ENCODE measurements around the gene DLGAP1. TPM values are rescaled to one million over a fixed set of nuclear protein-coding genes. Genes with fewer than 3 reads are reported as not detected.

DLGAP1 gene
- total and polyA plus RNA-seq, 2 of the 8 experiments (the other 6 are each of a cell fraction or from before 2014, with no cell fraction given): 11.8 to 16.9 TPM

DNA sequence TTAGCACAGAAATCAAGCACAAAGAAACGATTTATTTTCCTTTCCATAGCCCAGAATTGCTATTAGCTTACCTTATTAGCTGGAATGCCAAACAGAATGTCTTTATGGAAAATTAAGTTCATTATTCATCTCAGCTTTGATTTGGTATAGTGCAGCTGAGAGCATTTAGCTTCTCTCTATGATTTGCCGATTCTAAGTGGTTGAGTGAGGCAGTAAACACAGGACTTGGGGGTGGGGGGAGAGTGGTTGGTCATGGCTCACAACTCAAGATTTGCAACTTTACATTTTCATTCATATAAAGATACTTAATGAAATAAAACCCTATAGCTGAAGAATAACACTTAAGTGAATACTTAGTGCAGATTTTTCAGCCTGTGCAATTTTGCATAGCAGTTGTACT lies 609.9 kb downstream of the DLGAP1 start:
- H2BK12ac ChIP-seq (ENCODE audit: low read depth, low read length): no peak overlapping the region
- H2AFZ ChIP-seq (ENCODE audit: low read length): no peak overlapping the region
- CTCF ChIA-PET (ENCODE audit: partially characterized antibody): interaction anchor here (0.7 to 4.0 kb wide), 2 partner anchors 73 to 101 kb away, joined by 3 to 16 read pairs; no protein-coding TSS in a partner anchor
- no peaks in the 10 kb centered on the region for H3K79me1 ChIP-seq (ENCODE audit: low read depth, low read length)
- no peak overlapping the region for H4K91ac ChIP-seq (replicated peaks; ENCODE audit: insufficient read length, low read length)
- no peak overlapping the region for H3K27ac ChIP-seq (ENCODE audit: low read depth, low read length)
- H2BK20ac ChIP-seq (ENCODE audit: low read length): no peak overlapping the region
- no peaks in the 10 kb centered on the region for H3K9me3 ChIP-seq (ENCODE audit: insufficient read depth in 2 of 2, low read depth in 1 of 2, low read length in 1 of 2)
- DNase-seq (ENCODE audit: low read depth in 1 of 2, low spot score in 2 of 2) (no peak), FAIRE-seq (no peak)
- no peak overlapping the region for H3K4me3 ChIP-seq (ENCODE audit: extremely low read depth in 1 of 4, insufficient read depth in 2 of 4, low read depth in 3 of 4, low read length in 4 of 4)
- TF ChIP-seq KDM4A (IDR thresholded peaks at IDR 0.05; ENCODE audit: low read depth, low read length, severe bottlenecking) (no peak), BRCA1 (IDR thresholded peaks at IDR 0.05; ENCODE audit: low read depth, low read length) (no peak), ZNF274 (IDR thresholded peaks at IDR 0.05; ENCODE audit: borderline replicate concordance, extremely low read depth, low read length) (no peak), EZH2 (IDR thresholded peaks at IDR 0.05; ENCODE audit: low read depth, low read length, severe bottlenecking) (no peak), RXRA (IDR thresholded peaks at IDR 0.05; ENCODE audit: insufficient read depth, low read depth, low read length) (no peak), BACH1 (IDR thresholded peaks at IDR 0.05; ENCODE audit: low read length) (no peak), KDM5A (IDR thresholded peaks at IDR 0.05; ENCODE audit: low read length) (no peak)
- no peaks in the 10 kb centered on the region for H3K23me2 ChIP-seq (ENCODE audit: low read depth, low read length)
- H4K20me1 ChIP-seq (replicated peaks in 1 of 2; ENCODE audit: control insufficient read depth in 1 of 2, insufficient read depth in 2 of 2, low read length in 2 of 2): no peaks in the 10 kb centered on the region
- H4K5ac ChIP-seq (ENCODE audit: insufficient read length, low read depth, low read length): no peak overlapping the region
- WGBS, 2 experiments (ENCODE audit: extremely low coverage in 1 of 2, insufficient coverage in 1 of 2, insufficient read length in 1 of 2, insufficient replicate concordance in 2 of 2, low coverage in 1 of 2, low lambda C conversion rate in 2 of 2, missing lambda C conversion rate in 1 of 2): 83% methylated on average over 2 of the region's 2 CpGs; no CpG with 5 or more reads in 1 of the 2 experiments
- H3K23ac ChIP-seq (ENCODE audit: insufficient read length): no peak overlapping the region
- H3K79me2 ChIP-seq (ENCODE audit: control insufficient read depth in 1 of 2, insufficient read depth in 2 of 2, low read length in 2 of 2): no peaks in the 10 kb centered on the region
- POLR2A ChIA-PET (ENCODE audit: partially characterized antibody): no interaction called here
- H3K18ac ChIP-seq (ENCODE audit: extremely low read depth, low read length): no peak overlapping the region
- H3K14ac ChIP-seq (ENCODE audit: insufficient read length): no peak overlapping the region
- no peak overlapping the region for H3K4me2 ChIP-seq (ENCODE audit: insufficient read depth in 1 of 2, low read depth in 2 of 2, low read length in 2 of 2)
- no peak overlapping the region for H2BK15ac ChIP-seq (ENCODE audit: low read length)
- no peak overlapping the region for H2BK5ac ChIP-seq (ENCODE audit: low read depth, low read length)
- no peaks in the 10 kb centered on the region for H3K27me3 ChIP-seq (replicated peaks in 1 of 4; ENCODE audit: control insufficient read depth in 3 of 4, extremely low read depth in 1 of 4, insufficient read depth in 3 of 4, low read length in 3 of 4)
- H3K4ac ChIP-seq (replicated peaks; ENCODE audit: insufficient read length, low read depth, low read length): no peak overlapping the region
- no peak overlapping the region for H3K56ac ChIP-seq (replicated peaks; ENCODE audit: insufficient read length, low read depth, low read length)
- H2BK120ac ChIP-seq (replicated peaks; ENCODE audit: low read depth, low read length): no peak overlapping the region
- H3K9ac ChIP-seq (replicated peaks in 1 of 4; ENCODE audit: extremely low read depth in 1 of 4, low read depth in 3 of 4, low read length in 3 of 4): no peak overlapping the region
- no peaks in the 10 kb centered on the region; a peak in 2 of 7 replicates for H3K4me1 ChIP-seq (replicated peaks in 1 of 4; ENCODE audit: control insufficient read depth in 3 of 4, insufficient read depth in 4 of 4, low read length in 3 of 4)
- no peak overlapping the region for H2AK5ac ChIP-seq (ENCODE audit: low read depth, low read length)
- no peaks in the 10 kb centered on the region for H3K36me3 ChIP-seq (ENCODE audit: control insufficient read depth in 2 of 4, insufficient read depth in 4 of 4, low read length in 3 of 4)
- no peak overlapping the region for H4K8ac ChIP-seq (ENCODE audit: extremely low read depth, insufficient read depth, low read length)
